DMS 273 treated with DMSO at 0.1 percent for 48 hours (cell line): ENCODE data around the gene FAM174C.

Source experiments
- DNase-seq: peaks from one replicate; lab custom pipeline; 2025; lab: John Stamatoyannopoulos, UW

The FAM174C gene

GRCh38 chr19:1273263-1274041, 1.9 kb upstream of the FAM174C start:
- no peak for DNase-seq

- no peak for DNase-seq
Observed at GRCh38 chr19:1274081-1274851, 1.1 kb upstream of the FAM174C start.

GRCh38 chr19:1274852-1275259, 474 bp upstream of the FAM174C start:
- no peak for DNase-seq

- DNase-seq, result no peak
Observed at GRCh38 chr19:1275976-1276627, 772 bp downstream of the FAM174C start.

GRCh38 chr19:1276628-1277022, 1.3 kb downstream of the FAM174C start:
- no peak for DNase-seq

GRCh38 chr19:1277061-1277460, 1.7 kb downstream of the FAM174C start:
- no peak for DNase-seq

GRCh38 chr19:1278074-1278473, 2.7 kb downstream of the FAM174C start:
- DNase-seq, result no peak

GRCh38 chr19:1278713-1279660, 3.7 kb downstream of the FAM174C start:
- DNase-seq, result no peak

GRCh38 chr19:1279782-1280341, 4.5 kb downstream of the FAM174C start:
- DNase-seq, result peak; percentile 31

- DNase-seq, result no peak
Observed at GRCh38 chr19:1280636-1281568, 5.6 kb downstream of the FAM174C start.

GRCh38 chr19:1281569-1282287, 6.4 kb downstream of the FAM174C start:
- no peak for DNase-seq

GRCh38 chr19:1282588-1283206, 7.4 kb downstream of the FAM174C start:
- no peak for DNase-seq

GRCh38 chr19:1283207-1283916, 8.0 kb downstream of the FAM174C start:
- DNase-seq, result no peak

- no peak for DNase-seq
Observed at GRCh38 chr19:1283917-1284292, 8.6 kb downstream of the FAM174C start.

- DNase-seq, result no peak
Observed at GRCh38 chr19:1284293-1284978, 9.1 kb downstream of the FAM174C start.

- DNase-seq, result no peak
Observed at GRCh38 chr19:1284979-1285736, 9.8 kb downstream of the FAM174C start.

- no peak for DNase-seq
Observed at GRCh38 chr19:1285737-1286360, 10.5 kb downstream of the FAM174C start, which contains the start of gene EFNA2. TSS of gene EFNA2 (plus strand) at chr19:1285873. CDS start at chr19:1286169, 296 bp downstream.
